ENCODE results near the gene ITPR2. TPM values are rescaled to one million over a fixed set of nuclear protein-coding genes. Genes with fewer than 3 reads are reported as not detected.

Gene ITPR2
- total and polyA plus RNA-seq, 4 donors = 11.7 to 93.3 (median 35.4) TPM

GRCh38 chr12:26717757-26718156 lies 115.2 kb downstream of the ITPR2 start:
- H3K4me1 ChIP-seq (ENCODE audit: control insufficient read depth in 4 of 4, insufficient read depth in 4 of 4, low read length in 3 of 4) = peaks cover 3 to 12% (median 5%) of the 10 kb centered on the region in 4 donors
- no peak for DNase-seq (ENCODE audit: low spot score)
- WGBS = 95% methylated on average over 2 of the region's 2 CpGs
- no peaks in the 10 kb centered on the region for H3K27me3 ChIP-seq (ENCODE audit: control insufficient read depth in 4 of 4, insufficient read depth in 4 of 4, low read length in 3 of 4)
- no peak for TF ChIP-seq CTCF (IDR thresholded peaks at IDR 0.05; ENCODE audit: low read depth, low read length, missing input control)
- no peak for TF ChIP-seq RAD21 (IDR thresholded peaks at IDR 0.05)
- TF ChIP-seq YY1 (IDR thresholded peaks at IDR 0.05) = no peak
- no peak for TF ChIP-seq GABPA (IDR thresholded peaks at IDR 0.05 in 1 of 2, conservative IDR thresholded peaks at IDR 0.05 in 1 of 2)
- TF ChIP-seq MAX (IDR thresholded peaks at IDR 0.05) = no peak
- no peak for TF ChIP-seq REST (IDR thresholded peaks at IDR 0.05)
- no peak for TF ChIP-seq FOXA2 (IDR thresholded peaks at IDR 0.05)
- TF ChIP-seq JUND (IDR thresholded peaks at IDR 0.05) = no peak
- no peak for TF ChIP-seq HNF4A (conservative IDR thresholded peaks at IDR 0.05)
- TF ChIP-seq SP1 (IDR thresholded peaks at IDR 0.05) = no peak
- TF ChIP-seq ATF3 (IDR thresholded peaks at IDR 0.05) = no peak
- TF ChIP-seq RXRA (IDR thresholded peaks at IDR 0.05) = no peak
- TF ChIP-seq NR2F2 (IDR thresholded peaks at IDR 0.05) = no peak
- TF ChIP-seq EGR1 (IDR thresholded peaks at IDR 0.05; ENCODE audit: low read depth in 2 of 2) = no peak
- TF ChIP-seq FOXA1 (IDR thresholded peaks at IDR 0.05) = no peak
- no peak for TF ChIP-seq HNF4G (IDR thresholded peaks at IDR 0.05)
- TF ChIP-seq ZBTB33 (IDR thresholded peaks at IDR 0.05) = no peak
- peaks cover 3 to 28% (median 16%) of the 10 kb centered on the region in 4 donors for H3K36me3 ChIP-seq (ENCODE audit: control insufficient read depth in 4 of 4, insufficient read depth in 3 of 4, low read depth in 1 of 4, low read length in 3 of 4)
- no peak overlapping the region for H3K4me3 ChIP-seq (ENCODE audit: low read depth in 1 of 3, low read length in 3 of 3)
- no peak overlapping the region for H3K27ac ChIP-seq (ENCODE audit: low read depth in 1 of 2, low read length in 2 of 2)
- H3K9ac ChIP-seq (ENCODE audit: low read depth in 1 of 2, low read length in 2 of 2) = no peak overlapping the region
- H3K9me3 ChIP-seq (ENCODE audit: control insufficient read depth in 4 of 4, low read length in 3 of 4) = no peaks in the 10 kb centered on the region

- no peaks in the 10 kb centered on the region for H3K27me3 ChIP-seq (ENCODE audit: control insufficient read depth in 4 of 4, insufficient read depth in 4 of 4, low read length in 3 of 4)
- H3K27ac ChIP-seq (ENCODE audit: low read depth in 1 of 2, low read length in 2 of 2) = no peak overlapping the region
- H3K36me3 ChIP-seq (ENCODE audit: control insufficient read depth in 4 of 4, insufficient read depth in 3 of 4, low read depth in 1 of 4, low read length in 3 of 4) = peaks cover 3 to 46% (median 25%) of the 10 kb centered on the region in 4 donors
- H3K9ac ChIP-seq (ENCODE audit: low read depth in 1 of 2, low read length in 2 of 2) = no peak overlapping the region
- H3K9me3 ChIP-seq (ENCODE audit: control insufficient read depth in 4 of 4, low read length in 3 of 4) = no peaks in the 10 kb centered on the region
- no peak overlapping the region for H3K4me3 ChIP-seq (ENCODE audit: low read depth in 1 of 3, low read length in 3 of 3)
- no peak for DNase-seq (ENCODE audit: low spot score)
- no peaks in the 10 kb centered on the region for H3K4me1 ChIP-seq (ENCODE audit: control insufficient read depth in 4 of 4, insufficient read depth in 4 of 4, low read length in 3 of 4)
- 96% methylated on average over 5 of the region's 5 CpGs for WGBS
- TF ChIP-seq NR2F2 (IDR thresholded peaks at IDR 0.05) = no peak
- TF ChIP-seq HNF4G (IDR thresholded peaks at IDR 0.05) = no peak
- TF ChIP-seq RAD21 (IDR thresholded peaks at IDR 0.05) = no peak
- no peak for TF ChIP-seq REST (IDR thresholded peaks at IDR 0.05)
- TF ChIP-seq SP1 (IDR thresholded peaks at IDR 0.05) = no peak
- no peak for TF ChIP-seq JUND (IDR thresholded peaks at IDR 0.05)
- TF ChIP-seq GABPA (IDR thresholded peaks at IDR 0.05 in 1 of 2, conservative IDR thresholded peaks at IDR 0.05 in 1 of 2) = no peak
- TF ChIP-seq YY1 (IDR thresholded peaks at IDR 0.05) = no peak
- TF ChIP-seq HNF4A (conservative IDR thresholded peaks at IDR 0.05) = no peak
- TF ChIP-seq ZBTB33 (IDR thresholded peaks at IDR 0.05) = no peak
- TF ChIP-seq ATF3 (IDR thresholded peaks at IDR 0.05) = no peak
- TF ChIP-seq RXRA (IDR thresholded peaks at IDR 0.05) = no peak
- no peak for TF ChIP-seq FOXA1 (IDR thresholded peaks at IDR 0.05)
Observed at GRCh38 chr12:26715232-26715631, 117.8 kb downstream of the ITPR2 start.
